Measurements from ENCODE around the gene DES. TPM values are rescaled to one million over a fixed set of nuclear protein-coding genes. Genes with fewer than 3 reads are reported as not detected.

DES gene
- total RNA-seq, 1 experiment from 2014 or later: not detected

- intact Hi-C loops (cut with micrococcal nuclease): no loop called here
- H2AFZ ChIP-seq (ENCODE audit: low read length): no peak overlapping the region
- H3K79me2 ChIP-seq (ENCODE audit: low read length): peaks cover 14% of the 10 kb centered on the region
- no peaks in the 10 kb centered on the region for H3K9me3 ChIP-seq (ENCODE audit: low read length)
- POLR2A ChIA-PET (ENCODE audit: unreplicated experiment): no interaction called here
- no peak overlapping the region for H3K4me3 ChIP-seq (ENCODE audit: low read length)
- H3K36me3 ChIP-seq (ENCODE audit: low read depth, low read length): no peaks in the 10 kb centered on the region
- TF ChIP-seq EZH2phosphoT487 (IDR thresholded peaks at IDR 0.05; ENCODE audit: borderline replicate concordance, low read length) (no peak), EZH2 (IDR thresholded peaks at IDR 0.05; ENCODE audit: low read length, unreplicated experiment) (no peak)
- TF ChIP-seq, protein P1, sequence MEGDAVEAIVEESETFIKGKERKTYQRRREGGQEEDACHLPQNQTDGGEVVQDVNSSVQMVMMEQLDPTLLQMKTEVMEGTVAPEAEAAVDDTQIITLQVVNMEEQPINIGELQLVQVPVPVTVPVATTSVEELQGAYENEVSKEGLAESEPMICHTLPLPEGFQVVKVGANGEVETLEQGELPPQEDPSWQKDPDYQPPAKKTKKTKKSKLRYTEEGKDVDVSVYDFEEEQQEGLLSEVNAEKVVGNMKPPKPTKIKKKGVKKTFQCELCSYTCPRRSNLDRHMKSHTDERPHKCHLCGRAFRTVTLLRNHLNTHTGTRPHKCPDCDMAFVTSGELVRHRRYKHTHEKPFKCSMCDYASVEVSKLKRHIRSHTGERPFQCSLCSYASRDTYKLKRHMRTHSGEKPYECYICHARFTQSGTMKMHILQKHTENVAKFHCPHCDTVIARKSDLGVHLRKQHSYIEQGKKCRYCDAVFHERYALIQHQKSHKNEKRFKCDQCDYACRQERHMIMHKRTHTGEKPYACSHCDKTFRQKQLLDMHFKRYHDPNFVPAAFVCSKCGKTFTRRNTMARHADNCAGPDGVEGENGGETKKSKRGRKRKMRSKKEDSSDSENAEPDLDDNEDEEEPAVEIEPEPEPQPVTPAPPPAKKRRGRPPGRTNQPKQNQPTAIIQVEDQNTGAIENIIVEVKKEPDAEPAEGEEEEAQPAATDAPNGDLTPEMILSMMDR (conservative IDR thresholded peaks at IDR 0.05; ENCODE audit: low read depth, low read length): no peak
- no TSS peak for BruUV-seq (replicated peaks)
- no peaks in the 10 kb centered on the region for H3K27me3 ChIP-seq (ENCODE audit: low read length)
- no peak overlapping the region for H3K27ac ChIP-seq (ENCODE audit: low read length)
- no peaks in the 10 kb centered on the region for H4K20me1 ChIP-seq (ENCODE audit: low read length)
- DNase-seq: no peak
- H3K9ac ChIP-seq (ENCODE audit: low read length): no peak overlapping the region
- no peaks in the 10 kb centered on the region for H3F3A ChIP-seq (ENCODE audit: low read length, unreplicated experiment)
- H3K4me2 ChIP-seq (ENCODE audit: low read length): no peak overlapping the region
- H3K4me1 ChIP-seq (ENCODE audit: insufficient read depth, low read length): peaks cover 22% of the 10 kb centered on the region
- H3K9me2 ChIP-seq (replicated peaks; ENCODE audit: low read length): no peaks in the 10 kb centered on the region
- CTCF ChIA-PET: no interaction called here
- no peak for ATAC-seq
Measured at GRCh38 chr2:219445220-219445640, 27.1 kb downstream of the DES start.

DNA sequence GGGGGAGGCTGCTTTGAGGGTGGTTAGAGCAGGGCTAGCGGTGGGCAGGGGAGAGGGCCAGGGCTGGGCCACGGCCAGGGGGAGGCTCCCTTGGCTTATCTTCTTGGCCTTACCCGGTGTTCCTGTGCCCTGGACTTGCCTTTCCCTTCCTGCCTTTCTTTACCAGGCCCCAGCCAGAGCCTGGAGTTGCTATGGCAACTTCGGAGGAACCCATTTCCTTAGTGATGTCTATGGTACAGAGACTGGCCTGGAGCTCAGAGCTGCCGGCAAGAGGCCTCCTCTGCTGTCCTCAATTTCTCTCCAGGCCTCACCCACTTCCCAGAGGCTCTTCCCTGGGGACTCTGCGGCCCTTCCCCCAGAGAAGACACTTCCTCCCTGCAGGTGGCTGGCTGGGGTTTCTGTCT, 27.9 kb downstream of the DES start:
- Histone ChIP-seq H3K9me2 (replicated peaks; ENCODE audit: low read length) (no peaks in the 10 kb centered on the region), H3F3A (ENCODE audit: low read length, unreplicated experiment) (no peaks in the 10 kb centered on the region), H3K27me3 (ENCODE audit: low read length) (no peaks in the 10 kb centered on the region), H3K4me1 (ENCODE audit: insufficient read depth, low read length) (peaks cover 19% of the 10 kb centered on the region), H4K20me1 (ENCODE audit: low read length) (no peaks in the 10 kb centered on the region), H3K36me3 (ENCODE audit: low read depth, low read length) (0 out of 2 replicates have a peak, but pooled peaks cover 2% of the 10 kb centered on the region), H3K9me3 (ENCODE audit: low read length) (no peaks in the 10 kb centered on the region), H2AFZ (ENCODE audit: low read length) (no peak overlapping the region), H3K79me2 (ENCODE audit: low read length) (peaks cover 14% of the 10 kb centered on the region), H3K4me2 (ENCODE audit: low read length) (no peak overlapping the region), H3K27ac (ENCODE audit: low read length) (no peak overlapping the region), H3K4me3 (ENCODE audit: low read length) (no peak overlapping the region), H3K9ac (ENCODE audit: low read length) (no peak overlapping the region)
- BruUV-seq (replicated peaks): no TSS peak
- TF ChIP-seq, protein P1 (conservative IDR thresholded peaks at IDR 0.05; ENCODE audit: low read depth, low read length): no peak
- TF ChIP-seq EZH2 (IDR thresholded peaks at IDR 0.05; ENCODE audit: low read length, unreplicated experiment) (no peak), EZH2phosphoT487 (IDR thresholded peaks at IDR 0.05; ENCODE audit: borderline replicate concordance, low read length) (no peak)
- no peak for DNase-seq
- ChIA-PET CTCF (no interaction called here), POLR2A (ENCODE audit: unreplicated experiment) (no interaction called here)
- intact Hi-C loops (cut with micrococcal nuclease): no loop called here
- ATAC-seq: peak; percentile 5; the same call in 1 of the 2 replicates

- H3K79me2 ChIP-seq (ENCODE audit: low read length): peaks cover 14% of the 10 kb centered on the region
- no peak overlapping the region for H3K4me3 ChIP-seq (ENCODE audit: low read length)
- ATAC-seq (no peak), DNase-seq (no peak)
- H3K9me3 ChIP-seq (ENCODE audit: low read length): no peaks in the 10 kb centered on the region
- 0 out of 2 replicates have a peak, but pooled peaks cover 2% of the 10 kb centered on the region for H3K36me3 ChIP-seq (ENCODE audit: low read depth, low read length)
- H3K4me2 ChIP-seq (ENCODE audit: low read length): no peak overlapping the region
- no peaks in the 10 kb centered on the region for H3K27me3 ChIP-seq (ENCODE audit: low read length)
- ChIA-PET CTCF (no interaction called here), POLR2A (ENCODE audit: unreplicated experiment) (no interaction called here)
- H3K4me1 ChIP-seq (ENCODE audit: insufficient read depth, low read length): peaks cover 15% of the 10 kb centered on the region
- H3K27ac ChIP-seq (ENCODE audit: low read length): no peak overlapping the region
- H3K9ac ChIP-seq (ENCODE audit: low read length): no peak overlapping the region
- intact Hi-C loops (cut with micrococcal nuclease): no loop called here
- no peak overlapping the region for H2AFZ ChIP-seq (ENCODE audit: low read length)
- no peaks in the 10 kb centered on the region for H3F3A ChIP-seq (ENCODE audit: low read length, unreplicated experiment)
- no TSS peak for BruUV-seq (replicated peaks)
- H4K20me1 ChIP-seq (ENCODE audit: low read length): no peaks in the 10 kb centered on the region
- H3K9me2 ChIP-seq (replicated peaks; ENCODE audit: low read length): no peaks in the 10 kb centered on the region
- TF ChIP-seq EZH2phosphoT487 (IDR thresholded peaks at IDR 0.05; ENCODE audit: borderline replicate concordance, low read length) (no peak), EZH2 (IDR thresholded peaks at IDR 0.05; ENCODE audit: low read length, unreplicated experiment) (no peak)
- TF ChIP-seq, protein P1 (conservative IDR thresholded peaks at IDR 0.05; ENCODE audit: low read depth, low read length): no peak
Measured at GRCh38 chr2:219446689-219447088, 28.5 kb downstream of the DES start.
